ENCODE measurements around the gene LENEP.
"Not testable (repeated sequence)": the region's sequence is repeated elsewhere in the genome, so short reads cannot be mapped to it uniquely, and the experiment has no call there.

The LENEP gene

GRCh38 chr1:154995301-154995983 is 2.1 kb downstream of the LENEP start:
- DNase-seq, H3K4me3 Mint-ChIP-seq, H3K9me3 Mint-ChIP-seq, H3K27ac Mint-ChIP-seq, H3K27me3 Mint-ChIP-seq: not testable (repeated sequence)
- peaks cover 17% of the 10 kb centered on the region for H3K36me3 Mint-ChIP-seq (ENCODE audit: low read depth)
- H3K4me1 Mint-ChIP-seq (ENCODE audit: low read depth): peaks cover 39% of the 10 kb centered on the region

- Mint-ChIP-seq H3K36me3 (ENCODE audit: low read depth) (peaks cover 11% of the 10 kb centered on the region), H3K4me1 (ENCODE audit: low read depth) (peaks cover 45% of the 10 kb centered on the region), H3K27ac (no peak overlapping the region), H3K9me3 (no peaks in the 10 kb centered on the region), H3K4me3 (no peak overlapping the region), H3K27me3 (no peaks in the 10 kb centered on the region)
- DNase-seq: no peak
These were observed 3.7 kb downstream of the LENEP start for GRCh38 chr1:154996966-154997701.

- H3K27ac Mint-ChIP-seq: peak overlapping the region; percentile 44
These were observed 4.9 kb downstream of the LENEP start for GRCh38 chr1:154998201-154998780.

GRCh38 chr1:154998818-154999570 is 5.6 kb downstream of the LENEP start:
- no peaks in the 10 kb centered on the region for H3K9me3 Mint-ChIP-seq
- peaks cover 50% of the 10 kb centered on the region for H3K4me1 Mint-ChIP-seq (ENCODE audit: low read depth)
- no peaks in the 10 kb centered on the region for H3K27me3 Mint-ChIP-seq
- H3K27ac Mint-ChIP-seq: peak overlapping the region; percentile 90
- H3K36me3 Mint-ChIP-seq (ENCODE audit: low read depth): peaks cover 9% of the 10 kb centered on the region
- peak overlapping the region; percentile 73 for H3K4me3 Mint-ChIP-seq
- peak; percentile 87 for DNase-seq

More at GRCh38 chr1:154998201-154998780, 4.9 kb downstream of the LENEP start:
- H3K9me3 Mint-ChIP-seq: no peaks in the 10 kb centered on the region
- no peak for DNase-seq
- H3K36me3 Mint-ChIP-seq (ENCODE audit: low read depth): peaks cover 9% of the 10 kb centered on the region
- no peaks in the 10 kb centered on the region for H3K27me3 Mint-ChIP-seq
- H3K4me3 Mint-ChIP-seq: peak overlapping the region; percentile 31
- H3K4me1 Mint-ChIP-seq (ENCODE audit: low read depth): peaks cover 48% of the 10 kb centered on the region

- Mint-ChIP-seq H3K27me3 (no peaks in the 10 kb centered on the region), H3K9me3 (no peaks in the 10 kb centered on the region), H3K27ac (peak overlapping the region; percentile 96), H3K36me3 (ENCODE audit: low read depth) (peaks cover 10% of the 10 kb centered on the region), H3K4me3 (peak overlapping the region; percentile 83), H3K4me1 (ENCODE audit: low read depth) (peaks cover 52% of the 10 kb centered on the region)
- peak; percentile 80 for DNase-seq
These were observed 6.4 kb downstream of the LENEP start for GRCh38 chr1:154999571-155000410.

- Mint-ChIP-seq H3K27ac (peak overlapping the region; percentile 96), H3K9me3 (no peaks in the 10 kb centered on the region), H3K4me1 (ENCODE audit: low read depth) (peaks cover 54% of the 10 kb centered on the region), H3K4me3 (peak overlapping the region; percentile 83), H3K36me3 (ENCODE audit: low read depth) (peaks cover 10% of the 10 kb centered on the region), H3K27me3 (no peaks in the 10 kb centered on the region)
- DNase-seq: no peak
These were observed 7.0 kb downstream of the LENEP start for GRCh38 chr1:155000411-155000725.

GRCh38 chr1:155000726-155001424 is 7.5 kb downstream of the LENEP start:
- DNase-seq: peak; percentile 89
- Mint-ChIP-seq H3K27me3 (no peaks in the 10 kb centered on the region), H3K36me3 (ENCODE audit: low read depth) (peaks cover 12% of the 10 kb centered on the region), H3K9me3 (no peaks in the 10 kb centered on the region), H3K27ac (peak overlapping the region; percentile 94), H3K4me1 (ENCODE audit: low read depth) (peaks cover 60% of the 10 kb centered on the region), H3K4me3 (peak overlapping the region; percentile 83)

- H3K4me3 Mint-ChIP-seq: peak overlapping the region; percentile 83
- peaks cover 63% of the 10 kb centered on the region for H3K4me1 Mint-ChIP-seq (ENCODE audit: low read depth)
- H3K27me3 Mint-ChIP-seq: no peaks in the 10 kb centered on the region
- peak overlapping the region; percentile 94 for H3K27ac Mint-ChIP-seq
- peak; percentile 79 for DNase-seq
- no peaks in the 10 kb centered on the region for H3K9me3 Mint-ChIP-seq
- H3K36me3 Mint-ChIP-seq (ENCODE audit: low read depth): peaks cover 12% of the 10 kb centered on the region
These were observed 8.0 kb downstream of the LENEP start for GRCh38 chr1:155001425-155001674.

- H3K4me3 Mint-ChIP-seq: peak overlapping the region; percentile 83
- peak overlapping the region; percentile 94 for H3K27ac Mint-ChIP-seq
- no peaks in the 10 kb centered on the region for H3K9me3 Mint-ChIP-seq
- H3K36me3 Mint-ChIP-seq (ENCODE audit: low read depth): peaks cover 12% of the 10 kb centered on the region
- H3K4me1 Mint-ChIP-seq (ENCODE audit: low read depth): peaks cover 68% of the 10 kb centered on the region
- peak; percentile 97 for DNase-seq
- H3K27me3 Mint-ChIP-seq: no peaks in the 10 kb centered on the region
These were observed 8.5 kb downstream of the LENEP start for GRCh38 chr1:155001675-155002463.

- DNase-seq: peak; percentile 55
- Mint-ChIP-seq H3K36me3 (ENCODE audit: low read depth) (peaks cover 12% of the 10 kb centered on the region), H3K4me1 (ENCODE audit: low read depth) (peaks cover 69% of the 10 kb centered on the region), H3K4me3 (peak within 1 kb of the TSS; percentile 92), H3K27me3 (no peaks in the 10 kb centered on the region), H3K9me3 (no peaks in the 10 kb centered on the region), H3K27ac (peak within 1 kb of the TSS; percentile 94)
These were observed 9.3 kb downstream of the LENEP start, which contains the start of gene ZBTB7B for GRCh38 chr1:155002464-155003226. Gene ZBTB7B (plus strand): TSS chr1:155002802. CDS start chr1:155014661, 11,859 bp downstream.

GRCh38 chr1:155003227-155003765 is 9.9 kb downstream of the LENEP start:
- Mint-ChIP-seq H3K4me3 (peak overlapping the region; percentile 92), H3K9me3 (no peaks in the 10 kb centered on the region), H3K4me1 (ENCODE audit: low read depth) (peaks cover 66% of the 10 kb centered on the region), H3K27ac (peak overlapping the region; percentile 92), H3K36me3 (ENCODE audit: low read depth) (peaks cover 12% of the 10 kb centered on the region), H3K27me3 (no peaks in the 10 kb centered on the region)
- DNase-seq: peak; percentile 59

GRCh38 chr1:155003766-155004351 is 10.5 kb downstream of the LENEP start:
- peak; percentile 49 for DNase-seq
- H3K27ac Mint-ChIP-seq: peak overlapping the region; percentile 92
- H3K4me3 Mint-ChIP-seq: peak overlapping the region; percentile 92
- H3K36me3 Mint-ChIP-seq (ENCODE audit: low read depth): peaks cover 13% of the 10 kb centered on the region
- no peaks in the 10 kb centered on the region for H3K27me3 Mint-ChIP-seq
- H3K9me3 Mint-ChIP-seq: no peaks in the 10 kb centered on the region
- H3K4me1 Mint-ChIP-seq (ENCODE audit: low read depth): peaks cover 66% of the 10 kb centered on the region
